ENCODE results near the gene UBE2G2. TPM values are rescaled to one million over a fixed set of nuclear protein-coding genes. Genes with fewer than 3 reads are reported as not detected.

UBE2G2 gene
- total and polyA plus RNA-seq, 10 donors, result 39.4 to 125 (median 84.5) TPM

- TF ChIP-seq, protein P1, sequence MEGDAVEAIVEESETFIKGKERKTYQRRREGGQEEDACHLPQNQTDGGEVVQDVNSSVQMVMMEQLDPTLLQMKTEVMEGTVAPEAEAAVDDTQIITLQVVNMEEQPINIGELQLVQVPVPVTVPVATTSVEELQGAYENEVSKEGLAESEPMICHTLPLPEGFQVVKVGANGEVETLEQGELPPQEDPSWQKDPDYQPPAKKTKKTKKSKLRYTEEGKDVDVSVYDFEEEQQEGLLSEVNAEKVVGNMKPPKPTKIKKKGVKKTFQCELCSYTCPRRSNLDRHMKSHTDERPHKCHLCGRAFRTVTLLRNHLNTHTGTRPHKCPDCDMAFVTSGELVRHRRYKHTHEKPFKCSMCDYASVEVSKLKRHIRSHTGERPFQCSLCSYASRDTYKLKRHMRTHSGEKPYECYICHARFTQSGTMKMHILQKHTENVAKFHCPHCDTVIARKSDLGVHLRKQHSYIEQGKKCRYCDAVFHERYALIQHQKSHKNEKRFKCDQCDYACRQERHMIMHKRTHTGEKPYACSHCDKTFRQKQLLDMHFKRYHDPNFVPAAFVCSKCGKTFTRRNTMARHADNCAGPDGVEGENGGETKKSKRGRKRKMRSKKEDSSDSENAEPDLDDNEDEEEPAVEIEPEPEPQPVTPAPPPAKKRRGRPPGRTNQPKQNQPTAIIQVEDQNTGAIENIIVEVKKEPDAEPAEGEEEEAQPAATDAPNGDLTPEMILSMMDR (IDR thresholded peaks at IDR 0.05 in 8 of 11, conservative IDR thresholded peaks at IDR 0.05 in 3 of 11), result no peak
- TF ChIP-seq POLR2A (IDR thresholded peaks at IDR 0.05) (no peak), POLR2AphosphoS5 (IDR thresholded peaks at IDR 0.05) (no peak)
- no peak overlapping the region for H3K27ac ChIP-seq
- peaks cover 17 to 35% (median 22%) of the 10 kb centered on the region in 6 donors for H3K4me1 ChIP-seq
- H3K9me3 ChIP-seq, result no peaks in the 10 kb centered on the region
- H3K36me3 ChIP-seq, result peaks cover 0 to 18% (median 9%) of the 10 kb centered on the region in 6 donors
- intact Hi-C loops (cut with DNase I; ENCODE audit: low total_unique reads), result no loop called here
- no peak for DNase-seq
- no peak overlapping the region for H3K4me3 ChIP-seq
- peaks cover 0 to 26% (median 0%) of the 10 kb centered on the region in 7 donors for H3K27me3 ChIP-seq (replicated peaks in 1 of 7)
- WGBS, 5 donors, result 70 to 90% (median 83%) methylated on average over 12 to 16 of the region's 16 CpGs
Measured at GRCh38 chr21:44844256-44844655, 42.6 kb upstream of the UBE2G2 start.

- no peak for DNase-seq
- TF ChIP-seq, protein P1 (IDR thresholded peaks at IDR 0.05 in 8 of 11, conservative IDR thresholded peaks at IDR 0.05 in 3 of 11), result no peak
- intact Hi-C loops (cut with DNase I; ENCODE audit: low total_unique reads), result no loop called here
- Histone ChIP-seq H3K4me3 (no peak overlapping the region), H3K36me3 (peaks cover 0 to 4% (median 0%) of the 10 kb centered on the region in 6 donors), H3K4me1 (peaks cover 17 to 29% (median 22%) of the 10 kb centered on the region in 6 donors), H3K27ac (no peak overlapping the region), H3K9me3 (no peaks in the 10 kb centered on the region), H3K27me3 (replicated peaks in 1 of 7) (peaks cover 0 to 26% (median 0%) of the 10 kb centered on the region in 7 donors)
- 83 to 90% (median 84%) methylated on average over 19 to 23 of the region's 23 CpGs for WGBS, 5 donors
Measured at GRCh38 chr21:44842721-44843445, 41.3 kb upstream of the UBE2G2 start.

DNA sequence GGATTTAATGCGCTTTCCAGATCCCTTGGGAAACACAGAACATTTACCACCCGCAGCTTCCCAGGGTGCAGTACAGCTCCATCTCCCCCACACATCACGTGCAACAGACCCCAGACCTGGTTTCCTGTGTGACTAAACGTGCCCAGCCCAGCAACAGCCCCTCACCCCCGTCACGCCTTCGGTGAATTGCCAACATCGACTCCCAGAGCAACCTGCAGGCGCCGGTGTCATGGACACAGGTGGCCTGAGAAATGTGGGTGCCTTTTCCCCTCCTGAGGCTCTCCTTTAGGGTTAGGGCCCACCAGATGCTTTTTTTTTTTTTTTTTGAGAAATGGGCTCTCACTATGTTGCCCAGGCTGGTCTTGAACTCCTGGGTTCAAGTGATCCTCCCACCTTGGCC is 40.5 kb upstream of the UBE2G2 start:
- no peak overlapping the region for H3K27ac ChIP-seq
- peaks cover 16 to 21% (median 21%) of the 10 kb centered on the region in 6 donors for H3K4me1 ChIP-seq
- no peak for TF ChIP-seq POLR2A (IDR thresholded peaks at IDR 0.05)
- TF ChIP-seq, protein P1 (IDR thresholded peaks at IDR 0.05 in 8 of 11, conservative IDR thresholded peaks at IDR 0.05 in 3 of 11), result no peak
- no peak for TF ChIP-seq POLR2AphosphoS5 (IDR thresholded peaks at IDR 0.05)
- intact Hi-C loops (cut with DNase I; ENCODE audit: low total_unique reads), result no loop called here
- H3K27me3 ChIP-seq (replicated peaks in 1 of 7), result peaks cover 0 to 28% (median 0%) of the 10 kb centered on the region in 7 donors
- no peak for DNase-seq
- no peaks in the 10 kb centered on the region for H3K9me3 ChIP-seq
- H3K4me3 ChIP-seq, result no peak overlapping the region
- WGBS, 5 donors, result 80 to 87% (median 84%) methylated on average over 10 of the region's 10 CpGs
- no peaks in the 10 kb centered on the region for H3K36me3 ChIP-seq

- WGBS, 5 donors, result 60 to 86% (median 81%) methylated on average over 10 to 11 of the region's 11 CpGs
- intact Hi-C loops (cut with DNase I; ENCODE audit: low total_unique reads), result no loop called here
Measured at GRCh38 chr21:44840771-44841170, 39.2 kb upstream of the UBE2G2 start.

More at GRCh38 chr21:44840771-44841170, 39.2 kb upstream of the UBE2G2 start:
- Histone ChIP-seq H3K4me3 (no peak overlapping the region), H3K4me1 (peaks cover 3 to 13% (median 7%) of the 10 kb centered on the region in 6 donors), H3K27me3 (replicated peaks in 1 of 7) (peaks cover 0 to 32% (median 0%) of the 10 kb centered on the region in 7 donors), H3K27ac (no peak overlapping the region), H3K9me3 (no peaks in the 10 kb centered on the region), H3K36me3 (no peaks in the 10 kb centered on the region)
- TF ChIP-seq POLR2AphosphoS5 (IDR thresholded peaks at IDR 0.05) (no peak), POLR2A (IDR thresholded peaks at IDR 0.05) (no peak)
- TF ChIP-seq, protein P1 (IDR thresholded peaks at IDR 0.05 in 8 of 11, conservative IDR thresholded peaks at IDR 0.05 in 3 of 11), result no peak
- no peak for DNase-seq

Measured in spleen (tissue), 11 donors.